ENCODE data around the gene CREB5. TPM values are rescaled to one million over a fixed set of nuclear protein-coding genes. Genes with fewer than 3 reads are reported as not detected.

Gene CREB5
- polyA plus RNA-seq, 1 experiment: 3.9 TPM

- peaks cover 8% of the 10 kb centered on the region for H3K27me3 ChIP-seq (ENCODE audit: control insufficient read depth, insufficient read depth, low read length)
- no peaks in the 10 kb centered on the region for H3K36me3 ChIP-seq (ENCODE audit: control insufficient read depth, insufficient read depth, low read length)
- ChIA-PET CTCF (interaction anchor here (1.0 to 1.5 kb wide), 2 partner anchors 8 to 12 kb away, joined by 3 to 4 read pairs; no protein-coding TSS in a partner anchor), POLR2A (no interaction called here)
- TF ChIP-seq CTCF (IDR thresholded peaks at IDR 0.05; ENCODE audit: insufficient read depth, low read depth, low read length): no peak
- H3K4me3 ChIP-seq (ENCODE audit: low read depth, low read length): no peak overlapping the region
- no peak for DNase-seq (ENCODE audit: low read depth)
These were observed 430.5 kb downstream of the CREB5 start for GRCh38 chr7:28842769-28843295.

- POLR2A ChIA-PET: no interaction called here
- Histone ChIP-seq H3K27me3 (ENCODE audit: control insufficient read depth, insufficient read depth, low read length) (peaks cover 8% of the 10 kb centered on the region), H3K36me3 (ENCODE audit: control insufficient read depth, insufficient read depth, low read length) (no peaks in the 10 kb centered on the region), H3K4me3 (ENCODE audit: low read depth, low read length) (no peak overlapping the region)
- DNase-seq (ENCODE audit: low read depth): no peak
- no peak for TF ChIP-seq CTCF (IDR thresholded peaks at IDR 0.05; ENCODE audit: insufficient read depth, low read depth, low read length)
- CTCF ChIA-PET: interaction anchor here (1.2 kb wide), 1 partner anchor 10 kb away, joined by 5 read pairs; no protein-coding TSS in a partner anchor
These were observed 432.8 kb downstream of the CREB5 start for GRCh38 chr7:28845106-28845505.

- POLR2A ChIA-PET: no interaction called here
- H3K27me3 ChIP-seq (ENCODE audit: control insufficient read depth, insufficient read depth, low read length): peaks cover 9% of the 10 kb centered on the region
- TF ChIP-seq CTCF (IDR thresholded peaks at IDR 0.05; ENCODE audit: insufficient read depth, low read depth, low read length): no peak
- H3K4me3 ChIP-seq (ENCODE audit: low read depth, low read length): no peak overlapping the region
- H3K36me3 ChIP-seq (ENCODE audit: control insufficient read depth, insufficient read depth, low read length): no peaks in the 10 kb centered on the region
- CTCF ChIA-PET: no interaction called here
- no peak for DNase-seq (ENCODE audit: low read depth)
These were observed 434.9 kb downstream of the CREB5 start for GRCh38 chr7:28847176-28847575.

GRCh38 chr7:28847681-28848080 lies 435.4 kb downstream of the CREB5 start:
- no peak for TF ChIP-seq CTCF (IDR thresholded peaks at IDR 0.05; ENCODE audit: insufficient read depth, low read depth, low read length)
- ChIA-PET CTCF (no interaction called here), POLR2A (no interaction called here)
- no peak for DNase-seq (ENCODE audit: low read depth)
- H3K4me3 ChIP-seq (ENCODE audit: low read depth, low read length): no peak overlapping the region
- no peaks in the 10 kb centered on the region for H3K36me3 ChIP-seq (ENCODE audit: control insufficient read depth, insufficient read depth, low read length)
- H3K27me3 ChIP-seq (ENCODE audit: control insufficient read depth, insufficient read depth, low read length): peaks cover 9% of the 10 kb centered on the region

- no peak for TF ChIP-seq CTCF (IDR thresholded peaks at IDR 0.05; ENCODE audit: insufficient read depth, low read depth, low read length)
- Histone ChIP-seq H3K36me3 (ENCODE audit: control insufficient read depth, insufficient read depth, low read length) (no peaks in the 10 kb centered on the region), H3K4me3 (ENCODE audit: low read depth, low read length) (no peak overlapping the region), H3K27me3 (ENCODE audit: control insufficient read depth, insufficient read depth, low read length) (peaks cover 7% of the 10 kb centered on the region)
- DNase-seq (ENCODE audit: low read depth): no peak
- ChIA-PET CTCF (no interaction called here), POLR2A (no interaction called here)
These were observed 436.6 kb downstream of the CREB5 start for GRCh38 chr7:28848906-28849305.

Data from BJ (cell line).